ENCODE data around the gene ETFRF1.

The ETFRF1 gene

GRCh38 chr12:25195056-25195971, at the start of gene ETFRF1, which contains the start of gene DNAI7:
ETFRF1 (plus strand) TSS chr12:25195237; CDS start chr12:25203957, 8,720 bp downstream.
DNAI7 (minus strand) TSS chr12:25195160; CDS start chr12:25195078, 82 bp downstream.
- DNase-seq (ENCODE audit: low read depth in 2 of 2) = peak; percentile 88 to 95

- no peak for DNase-seq (ENCODE audit: low read depth in 2 of 2)
Observed at GRCh38 chr12:25146686-25147085, 48.4 kb upstream of the ETFRF1 start.

GRCh38 chr12:25151476-25151875, 43.6 kb upstream of the ETFRF1 start:
- no peak for DNase-seq (ENCODE audit: low read depth in 2 of 2)

GRCh38 chr12:25152055-25152454, 43.0 kb upstream of the ETFRF1 start:
- DNase-seq (ENCODE audit: low read depth in 2 of 2) = no peak

- DNase-seq (ENCODE audit: low read depth in 2 of 2) = no peak
Observed at GRCh38 chr12:25155022-25155576, 39.9 kb upstream of the ETFRF1 start.

GRCh38 chr12:25156061-25156460, 39.0 kb upstream of the ETFRF1 start:
- no peak for DNase-seq (ENCODE audit: low read depth in 2 of 2)

GRCh38 chr12:25162866-25163265, 32.2 kb upstream of the ETFRF1 start:
- DNase-seq (ENCODE audit: low read depth in 2 of 2) = no peak

- no peak for DNase-seq (ENCODE audit: low read depth in 2 of 2)
Observed at GRCh38 chr12:25182765-25183164, 12.3 kb upstream of the ETFRF1 start.

- DNase-seq (ENCODE audit: low read depth in 2 of 2) = no peak
Observed at GRCh38 chr12:25184132-25184531, 10.9 kb upstream of the ETFRF1 start.

GRCh38 chr12:25186038-25186787, 8.8 kb upstream of the ETFRF1 start:
- DNase-seq (ENCODE audit: low read depth in 2 of 2) = no peak

- no peak for DNase-seq (ENCODE audit: low read depth in 2 of 2)
Observed at GRCh38 chr12:25186788-25187402, 8.1 kb upstream of the ETFRF1 start.

- no peak for DNase-seq (ENCODE audit: low read depth in 2 of 2)
Observed at GRCh38 chr12:25187781-25188180, 7.3 kb upstream of the ETFRF1 start.

- no peak for DNase-seq (ENCODE audit: low read depth in 2 of 2)
Observed at GRCh38 chr12:25189656-25190055, 5.4 kb upstream of the ETFRF1 start.

- no peak for DNase-seq (ENCODE audit: low read depth in 2 of 2)
Observed at GRCh38 chr12:25190793-25191192, 4.2 kb upstream of the ETFRF1 start.

- DNase-seq (ENCODE audit: low read depth in 2 of 2) = no peak
Observed at GRCh38 chr12:25194214-25194613, 823 bp upstream of the ETFRF1 start.

GRCh38 chr12:25194722-25195055, 348 bp upstream of the ETFRF1 start:
- no peak for DNase-seq (ENCODE audit: low read depth in 2 of 2)

GRCh38 chr12:25197608-25198007, 2.6 kb downstream of the ETFRF1 start:
- DNase-seq (ENCODE audit: low read depth in 2 of 2) = no peak

- DNase-seq (ENCODE audit: low read depth in 2 of 2) = no peak
Observed at GRCh38 chr12:25200703-25201102, 5.7 kb downstream of the ETFRF1 start.

- no peak for DNase-seq (ENCODE audit: low read depth in 2 of 2)
Observed at GRCh38 chr12:25202137-25202536, 7.1 kb downstream of the ETFRF1 start.

- no peak for DNase-seq (ENCODE audit: low read depth in 2 of 2)
Observed at GRCh38 chr12:25207411-25207810, 12.4 kb downstream of the ETFRF1 start.

GRCh38 chr12:25207846-25208245, 12.8 kb downstream of the ETFRF1 start:
- no peak for DNase-seq (ENCODE audit: low read depth in 2 of 2)

GRCh38 chr12:25208554-25208953, 13.5 kb downstream of the ETFRF1 start:
- DNase-seq (ENCODE audit: low read depth in 2 of 2) = no peak

Data from stimulated activated CD4-positive, alpha-beta T cell treated with anti-CD3 and anti-CD28 coated beads, Interleukin-1b, Interleukin-23, amount 100 ng/mL, for 4 hours (primary cell).